ENCODE results near the gene SSR2.

Gene SSR2

GRCh38 chr1:155974208-155975115 lies 46.3 kb downstream of the SSR2 start:
- no peak for DNase-seq (ENCODE audit: low read depth in 2 of 2)

- no peak for DNase-seq (ENCODE audit: low read depth in 2 of 2)
Observed at GRCh38 chr1:155973723-155974122, 47.0 kb downstream of the SSR2 start.

GRCh38 chr1:155971910-155972809 lies 48.6 kb downstream of the SSR2 start:
- no peak for DNase-seq (ENCODE audit: low read depth in 2 of 2)

DNA sequence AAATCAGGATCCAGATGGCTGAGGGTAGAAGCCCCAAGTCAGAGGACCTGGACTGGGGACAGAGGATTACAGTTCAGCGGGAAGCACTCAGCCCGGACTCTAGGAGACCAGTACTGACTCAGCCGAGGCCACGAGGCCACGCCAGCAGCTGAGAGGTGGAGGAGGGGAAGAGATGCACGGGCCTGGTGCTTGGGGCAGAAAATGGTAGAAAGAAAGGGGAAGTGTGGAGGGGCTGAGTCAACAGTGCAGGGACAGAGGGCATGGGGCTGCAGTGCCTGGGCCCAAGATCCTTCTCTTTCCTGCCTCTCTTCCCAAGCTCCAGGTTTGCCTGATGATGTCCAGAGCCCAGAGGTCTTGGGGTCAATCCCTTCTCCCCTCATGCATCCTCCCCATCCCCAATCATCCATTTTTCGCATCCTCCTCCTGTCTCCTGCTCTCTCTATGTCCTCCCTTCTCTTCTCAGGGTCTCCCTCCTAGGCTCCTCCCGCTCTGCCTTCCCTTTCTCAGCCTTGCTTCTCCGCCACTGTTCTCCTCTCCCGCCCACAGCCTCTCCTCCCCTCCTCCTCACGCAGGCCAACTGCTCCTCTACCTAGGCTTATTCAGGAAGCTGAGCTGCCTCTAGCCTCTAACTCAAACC lies 50.1 kb downstream of the SSR2 start:
- DNase-seq (ENCODE audit: low read depth in 2 of 2), result no peak

DNA sequence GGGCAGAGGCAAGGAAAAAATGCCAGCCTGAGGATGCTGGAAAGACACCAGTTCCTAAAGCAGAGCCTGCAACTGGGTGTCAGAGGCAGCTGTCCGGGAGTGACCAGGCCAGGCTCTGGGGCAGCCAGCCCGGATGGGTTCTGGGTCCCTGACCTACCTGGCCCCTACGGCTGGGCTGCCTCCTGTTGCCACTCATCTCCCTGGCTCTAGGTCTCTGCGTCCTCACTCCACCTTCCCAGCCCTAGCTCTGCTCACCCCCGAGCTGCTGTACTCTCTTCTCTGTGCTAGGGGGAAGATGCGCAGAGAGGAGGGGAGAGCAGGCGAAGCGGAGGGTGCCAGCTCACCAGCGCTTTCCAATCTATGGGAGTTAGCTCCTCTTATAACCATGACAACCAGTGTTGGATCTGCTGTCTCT lies 51.4 kb downstream of the SSR2 start:
- DNase-seq (ENCODE audit: low read depth in 2 of 2), result no peak

GRCh38 chr1:155968670-155969069 lies 52.1 kb downstream of the SSR2 start:
- no peak for DNase-seq (ENCODE audit: low read depth in 2 of 2)

DNA sequence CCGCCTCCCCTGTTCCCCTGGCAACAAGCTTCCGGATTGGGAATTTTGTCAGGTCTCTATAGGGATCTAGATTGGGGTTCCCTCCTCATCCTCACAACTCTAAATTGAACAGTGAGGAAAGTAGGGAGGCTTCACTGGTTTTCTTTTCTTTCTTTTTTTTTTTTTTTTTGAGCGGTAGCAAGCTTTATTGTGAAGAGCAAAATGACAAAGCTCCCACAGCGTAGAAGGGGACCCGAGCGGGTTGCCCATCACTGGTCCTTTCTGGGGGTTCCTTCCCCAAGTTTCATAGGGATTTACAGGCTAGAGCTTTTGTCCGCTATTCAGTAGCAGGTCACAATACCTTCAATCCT lies 52.7 kb downstream of the SSR2 start:
- DNase-seq (ENCODE audit: low read depth in 2 of 2), result no peak

- DNase-seq (ENCODE audit: low read depth in 2 of 2), result no peak
Observed at GRCh38 chr1:155967341-155968050, 53.3 kb downstream of the SSR2 start.

DNA sequence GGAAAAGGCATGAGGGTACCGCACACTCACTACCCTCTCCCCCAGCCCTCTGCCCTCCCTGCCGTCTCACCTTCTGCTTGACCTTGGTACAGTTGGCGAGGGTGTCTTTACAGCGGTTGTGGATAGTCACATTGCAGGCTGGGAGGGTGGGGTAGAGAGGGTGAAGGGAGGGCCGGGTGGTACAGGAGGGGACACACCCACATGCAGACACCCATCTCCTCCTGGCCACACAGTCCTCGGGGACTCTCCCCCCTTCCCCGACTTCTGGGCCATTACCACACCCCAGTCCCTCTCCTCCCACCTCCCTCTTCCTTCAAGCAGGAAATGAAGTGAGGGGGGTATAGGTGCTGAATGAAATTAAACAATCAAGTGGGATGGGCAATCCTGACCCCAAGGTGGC lies 54.0 kb downstream of the SSR2 start:
- DNase-seq (ENCODE audit: low read depth in 2 of 2), result no peak

DNA sequence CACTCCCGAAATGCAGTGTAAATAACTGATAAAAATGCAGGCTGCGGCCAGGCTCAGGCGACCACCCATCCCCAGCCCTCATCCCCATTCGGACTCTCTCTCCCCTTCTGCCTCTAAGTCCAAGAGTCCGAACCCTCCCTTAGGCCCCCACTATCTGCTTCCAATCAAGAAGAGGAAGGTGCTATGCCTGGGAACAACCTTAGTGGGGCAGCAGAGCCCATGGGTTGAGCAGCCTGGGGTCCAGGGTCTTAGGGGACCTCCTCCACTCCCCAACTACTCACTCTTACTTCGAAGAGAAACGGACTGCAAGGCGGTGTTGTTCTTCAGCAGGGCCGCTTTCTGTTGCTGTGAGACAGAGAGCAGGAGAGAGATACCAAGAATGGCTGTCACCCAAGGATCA lies 54.6 kb downstream of the SSR2 start:
- no peak for DNase-seq (ENCODE audit: low read depth in 2 of 2)

GRCh38 chr1:155964193-155964592 lies 56.6 kb downstream of the SSR2 start:
- DNase-seq (ENCODE audit: low read depth in 2 of 2), result no peak

DNA sequence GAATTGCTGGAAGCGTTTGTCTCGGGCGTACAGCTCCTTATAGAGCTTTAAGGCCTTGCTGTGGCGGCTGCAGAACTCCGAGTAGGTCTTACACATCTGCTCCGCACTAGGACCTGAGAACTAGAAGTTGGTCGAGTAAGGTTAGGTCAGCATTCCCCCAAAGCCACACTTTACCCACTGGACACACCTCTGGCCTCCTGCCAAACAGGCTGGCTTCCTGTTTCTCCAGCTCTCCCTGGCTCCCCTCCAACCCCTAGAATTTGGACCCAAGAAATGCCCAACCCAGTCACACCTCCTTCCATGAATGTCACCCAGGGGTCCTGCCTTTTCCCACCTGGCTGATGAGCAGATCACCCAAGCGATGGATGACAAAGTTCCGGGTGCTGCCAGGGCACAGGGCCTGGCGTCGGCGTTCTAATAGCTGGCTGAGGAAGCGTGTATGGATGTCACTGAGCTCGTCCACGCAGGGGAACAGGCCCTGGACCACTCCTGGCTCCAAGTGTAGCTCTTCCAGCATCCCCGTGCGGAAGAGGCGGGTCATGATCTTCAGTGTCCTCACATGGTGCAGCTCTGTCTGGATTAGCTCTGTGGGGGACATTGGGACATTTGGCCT lies 58.0 kb downstream of the SSR2 start:
- DNase-seq (ENCODE audit: low read depth in 2 of 2), result no peak

GRCh38 chr1:155961937-155962336 lies 58.8 kb downstream of the SSR2 start:
- no peak for DNase-seq (ENCODE audit: low read depth in 2 of 2)

DNA sequence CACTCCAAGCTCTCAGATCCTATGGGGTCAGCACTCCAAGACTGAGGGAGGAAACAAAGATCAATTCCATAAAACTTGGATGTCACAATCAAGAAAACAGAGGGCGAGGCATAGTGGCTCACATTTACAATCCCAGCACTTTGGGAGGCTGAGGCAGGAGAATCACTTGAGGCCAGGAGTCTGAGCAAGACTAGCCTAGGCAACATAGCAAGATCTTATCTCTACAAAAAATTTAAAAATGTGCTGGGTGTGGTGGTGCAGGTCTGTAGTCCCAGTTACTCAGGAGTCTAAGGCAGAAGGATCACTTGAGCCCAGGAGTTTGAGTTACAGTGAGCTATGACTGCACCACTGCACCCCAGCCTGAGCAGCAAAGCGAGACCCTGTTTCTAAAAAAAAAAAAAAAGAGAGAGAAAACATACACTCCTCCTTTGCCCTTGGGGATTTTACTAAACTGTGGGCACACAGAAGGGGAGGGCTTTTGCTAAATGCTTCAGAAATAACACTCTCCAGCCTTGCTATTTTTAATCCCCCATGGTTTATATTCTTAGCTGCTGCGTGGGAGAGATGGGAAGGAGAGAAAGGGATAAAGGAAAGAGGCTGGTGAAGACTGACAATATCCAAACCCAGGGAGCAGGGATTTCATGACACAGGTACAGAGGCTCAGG lies 60.5 kb downstream of the SSR2 start:
- no peak for DNase-seq (ENCODE audit: low read depth in 2 of 2)
